Mesodermal cell (in vitro differentiated cells): ENCODE measurements around the gene SLC17A5.
"Not testable (repeated sequence)": the region's sequence is repeated elsewhere in the genome, so short reads cannot be mapped to it uniquely, and the experiment has no call there.

Source experiments
- H3K27ac ChIP-seq: 2 replicates; pipeline ENCODE4 v1.7.0; 2013; ENCODE audit warnings: mild to moderate bottlenecking, low read depth, low read length, moderate library complexity; ENCODE audit not compliant: severe bottlenecking
- H3K36me3 ChIP-seq: 2 replicates; pipeline ENCODE4 v1.7.1; 2013; ENCODE audit warnings: mild to moderate bottlenecking, low read length, moderate library complexity; ENCODE audit not compliant: control insufficient read depth, insufficient read depth
- H3K4me1 ChIP-seq: one replicate; pipeline ENCODE4 v1.7.1; 2013; ENCODE audit warnings: mild to moderate bottlenecking, low read length; ENCODE audit not compliant: insufficient read depth, control insufficient read depth, poor library complexity, severe bottlenecking
- H3K4me3 ChIP-seq: 2 replicates; pipeline ENCODE4 v1.7.0; 2013; ENCODE audit warnings: low read length, control low read depth, mild to moderate bottlenecking; ENCODE audit not compliant: insufficient read depth, poor library complexity, severe bottlenecking; ENCODE audit errors: extremely low read depth
- H3K9me3 ChIP-seq: 2 replicates; pipeline ENCODE4 v1.7.1; 2013; ENCODE audit warnings: mild to moderate bottlenecking, low read length, moderate library complexity; ENCODE audit not compliant: control insufficient read depth
- WGBS, 2 experiments: methylation state at CpG; one replicate each; pipeline ENCODE4 v1.1.5; 2013; ENCODE audit warnings: missing lambda C conversion rate in 2 of 2; ENCODE audit not compliant: insufficient coverage in 2 of 2; 5-methylcytosine and 5-hydroxymethylcytosine counted together

Gene SLC17A5

GRCh38 chr6:73688351-73688750 lies 34.6 kb upstream of the SLC17A5 start:
- peaks cover 4% of the 10 kb centered on the region for H3K9me3 ChIP-seq
- no peak overlapping the region for H3K27ac ChIP-seq
- WGBS, 2 experiments: 67% methylated on average over 1 of the region's 1 CpG; no CpG with 5 or more reads in 1 of the 2 experiments
- peaks cover 4% of the 10 kb centered on the region for H3K4me1 ChIP-seq
- no peaks in the 10 kb centered on the region for H3K36me3 ChIP-seq
- no peak overlapping the region for H3K4me3 ChIP-seq

DNA sequence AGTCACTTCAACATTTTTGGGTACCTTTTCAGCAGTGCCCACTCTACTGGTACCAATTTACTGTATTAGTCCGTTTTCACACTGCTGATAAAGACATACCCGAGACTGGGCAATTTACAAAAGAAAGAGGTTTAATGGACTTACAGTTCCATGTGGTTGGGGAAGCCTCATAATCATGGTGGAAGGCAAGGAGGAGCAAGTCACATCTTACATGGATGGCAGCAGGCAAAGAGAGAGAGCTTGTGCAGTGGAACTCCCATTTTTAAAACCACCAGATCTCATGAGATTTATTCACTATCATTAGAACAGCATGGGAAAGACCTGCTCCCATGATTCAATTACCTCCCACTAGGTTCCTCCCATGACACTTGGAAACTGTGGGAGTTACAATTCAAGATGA lies 29.8 kb upstream of the SLC17A5 start:
- H3K27ac ChIP-seq, H3K4me3 ChIP-seq, H3K4me1 ChIP-seq, H3K9me3 ChIP-seq, H3K36me3 ChIP-seq: not testable (repeated sequence)
- WGBS, 2 experiments: no CpG with 5 or more reads among the region's 2 CpGs

- H3K27ac ChIP-seq: no peak overlapping the region
- no peaks in the 10 kb centered on the region for H3K4me1 ChIP-seq
- WGBS, 2 experiments: 89 to 93% methylated on average over 2 to 4 of the region's 5 CpGs
- no peak overlapping the region for H3K4me3 ChIP-seq
- H3K9me3 ChIP-seq: no peaks in the 10 kb centered on the region
- no peaks in the 10 kb centered on the region for H3K36me3 ChIP-seq
These were observed 26.6 kb upstream of the SLC17A5 start for GRCh38 chr6:73680289-73680918.

DNA sequence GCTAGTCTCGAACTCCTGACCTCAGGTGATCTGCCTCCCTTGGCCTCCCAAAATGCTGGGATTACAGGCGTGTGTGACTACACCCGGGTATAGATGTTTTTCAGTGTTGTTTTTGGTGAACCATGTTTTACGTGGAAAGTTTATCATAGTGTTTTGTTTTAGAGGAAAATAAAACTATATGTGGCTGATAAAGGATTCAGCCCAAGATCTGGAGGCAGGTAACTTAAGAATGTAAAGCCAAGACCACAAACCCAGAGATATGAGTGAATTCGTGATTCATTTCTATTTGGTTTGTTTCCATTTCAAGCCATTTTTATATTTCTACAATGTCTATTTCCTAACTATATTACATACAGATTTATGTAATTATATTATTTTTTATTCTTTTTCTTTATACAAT lies 26.1 kb upstream of the SLC17A5 start:
- H3K9me3 ChIP-seq, H3K4me3 ChIP-seq, H3K36me3 ChIP-seq, H3K4me1 ChIP-seq, H3K27ac ChIP-seq: not testable (repeated sequence)
- 95 to 97% methylated on average over 2 to 4 of the region's 5 CpGs for WGBS, 2 experiments

DNA sequence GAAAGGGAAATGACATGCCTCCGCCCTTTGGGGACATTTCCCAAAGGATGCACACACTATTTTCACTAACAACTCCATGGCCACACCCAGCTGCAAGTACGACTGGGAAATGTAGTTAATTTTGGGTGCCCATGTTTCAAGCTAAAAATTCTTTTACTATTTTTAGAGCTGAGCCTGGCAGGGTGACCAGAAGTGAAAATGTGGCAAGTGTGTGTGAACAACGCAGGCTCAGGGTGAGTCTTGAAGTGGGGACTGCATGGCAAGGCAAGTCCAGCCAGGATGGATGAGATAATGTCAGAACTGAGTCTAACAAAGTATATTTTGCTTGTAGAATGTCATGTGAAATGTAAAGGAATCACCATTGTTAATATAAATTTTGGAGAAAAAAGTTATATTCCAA lies 25.2 kb upstream of the SLC17A5 start:
- Histone ChIP-seq H3K27ac (no peak overlapping the region), H3K36me3 (no peaks in the 10 kb centered on the region), H3K4me3 (no peak overlapping the region), H3K4me1 (no peaks in the 10 kb centered on the region), H3K9me3 (no peaks in the 10 kb centered on the region)
- WGBS, 2 experiments: 100% methylated on average over 1 of the region's 3 CpGs

DNA sequence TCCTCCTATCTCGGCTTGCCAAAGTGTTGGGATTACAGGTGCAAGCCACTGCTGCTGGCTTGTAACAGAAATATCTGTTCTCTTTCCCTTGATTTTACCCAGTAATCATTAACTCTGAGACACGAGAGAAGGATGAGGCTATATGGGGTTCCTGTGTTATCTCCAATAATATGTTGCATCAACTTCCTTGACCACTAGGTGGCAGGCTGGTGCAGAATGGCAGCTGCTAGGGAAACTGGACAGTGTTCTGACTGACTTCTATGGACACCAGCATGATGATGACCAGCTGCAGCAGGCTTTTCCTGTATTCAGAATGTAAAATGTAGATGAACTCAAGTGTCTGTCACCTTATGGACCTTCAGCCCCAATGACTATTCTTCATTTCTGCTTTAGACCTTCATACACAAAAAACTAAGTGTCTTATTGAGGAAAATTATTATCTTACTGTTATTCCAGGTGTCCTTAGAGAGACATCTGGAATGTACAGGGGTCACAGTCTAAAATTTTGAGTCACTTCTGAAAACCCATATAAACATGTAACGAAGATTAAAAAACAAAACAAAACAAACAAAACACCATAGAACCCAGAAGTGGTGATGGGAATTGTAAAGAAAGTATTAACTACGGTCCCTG lies 21.8 kb upstream of the SLC17A5 start:
- Histone ChIP-seq H3K4me1 (no peaks in the 10 kb centered on the region), H3K9me3 (no peaks in the 10 kb centered on the region), H3K27ac (no peak overlapping the region), H3K4me3 (no peak overlapping the region), H3K36me3 (no peaks in the 10 kb centered on the region)
- 0 to 14% methylated on average over 1 of the region's 4 CpGs for WGBS, 2 experiments

DNA sequence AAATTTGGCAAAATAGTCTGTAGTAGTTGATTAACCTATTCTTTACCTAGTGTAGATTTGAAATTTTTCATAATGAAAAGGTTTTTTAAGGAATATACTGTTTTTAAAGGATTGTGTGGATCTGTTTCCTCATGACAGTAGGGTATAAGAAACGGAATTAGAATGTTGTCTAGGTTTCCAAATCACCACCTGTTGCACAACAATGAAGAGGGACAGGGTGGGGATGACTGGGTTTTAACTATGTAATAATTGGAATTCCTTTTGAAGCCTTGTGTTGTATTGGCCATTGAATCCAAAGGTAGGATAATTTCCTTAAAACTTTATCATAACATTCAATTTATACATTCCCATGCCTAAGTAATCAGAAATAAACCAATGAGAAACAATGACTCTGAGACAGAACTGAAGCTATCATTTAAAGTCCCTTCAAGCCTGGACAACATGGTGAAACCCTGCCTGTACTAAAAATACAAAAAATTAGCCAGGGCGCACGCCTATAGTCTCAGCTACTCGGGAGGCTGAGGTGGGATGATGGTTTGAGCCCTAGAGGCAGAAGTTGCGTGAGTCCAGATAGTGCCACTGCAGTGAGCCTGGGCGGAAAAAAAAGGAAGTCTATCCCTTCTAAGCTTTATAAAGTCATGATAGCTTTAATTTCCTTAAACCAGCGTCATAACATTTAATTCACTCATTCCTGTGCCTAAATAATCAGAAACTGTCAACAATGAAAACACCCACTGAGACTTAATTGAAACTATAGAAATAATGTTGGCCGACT lies 18.3 kb upstream of the SLC17A5 start:
- no peaks in the 10 kb centered on the region for H3K4me1 ChIP-seq
- H3K27ac ChIP-seq: no peak overlapping the region
- H3K9me3 ChIP-seq: no peaks in the 10 kb centered on the region
- H3K36me3 ChIP-seq: no peaks in the 10 kb centered on the region
- WGBS, 2 experiments: 92 to 97% methylated on average over 3 to 4 of the region's 8 CpGs
- no peak overlapping the region for H3K4me3 ChIP-seq

DNA sequence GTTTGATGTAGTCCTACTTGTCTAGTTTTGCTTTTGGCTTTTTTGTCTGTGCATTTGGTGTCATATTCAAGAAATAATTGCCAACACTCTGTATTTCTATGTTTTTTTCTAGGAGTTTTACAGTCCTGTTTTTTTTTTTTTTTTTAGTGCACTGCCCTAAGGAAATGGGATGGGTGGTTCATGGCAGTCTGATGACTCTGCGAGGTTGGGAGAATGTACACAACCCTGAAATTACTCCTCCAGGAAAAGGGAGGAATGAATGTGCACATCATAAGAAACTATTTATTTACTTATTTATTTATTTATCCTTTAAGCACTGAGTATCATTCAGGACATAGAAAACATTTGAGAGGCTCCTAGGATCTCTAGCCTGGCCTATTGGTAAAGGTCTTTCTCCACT lies 15.2 kb upstream of the SLC17A5 start:
- H3K36me3 ChIP-seq: no peaks in the 10 kb centered on the region
- no peaks in the 10 kb centered on the region for H3K4me1 ChIP-seq
- no peak overlapping the region for H3K27ac ChIP-seq
- no peaks in the 10 kb centered on the region for H3K9me3 ChIP-seq
- H3K4me3 ChIP-seq: no peak overlapping the region
- WGBS, 2 experiments: no CpG with 5 or more reads among the region's 1 CpG

- WGBS, 2 experiments: no CpG with 5 or more reads among the region's 1 CpG
These were observed 14.0 kb upstream of the SLC17A5 start for GRCh38 chr6:73667798-73668197.

GRCh38 chr6:73666393-73666792 lies 12.6 kb upstream of the SLC17A5 start:
- H3K36me3 ChIP-seq: no peaks in the 10 kb centered on the region
- WGBS, 2 experiments: no CpG with 5 or more reads among the region's 2 CpGs
- H3K4me3 ChIP-seq: no peak overlapping the region
- H3K4me1 ChIP-seq: no peaks in the 10 kb centered on the region
- H3K27ac ChIP-seq: no peak overlapping the region
- H3K9me3 ChIP-seq: no peaks in the 10 kb centered on the region

More at GRCh38 chr6:73667798-73668197, 14.0 kb upstream of the SLC17A5 start:
- no peaks in the 10 kb centered on the region for H3K9me3 ChIP-seq
- no peak overlapping the region for H3K4me3 ChIP-seq
- no peaks in the 10 kb centered on the region for H3K4me1 ChIP-seq
- H3K36me3 ChIP-seq: no peaks in the 10 kb centered on the region
- no peak overlapping the region for H3K27ac ChIP-seq
